ENCODE data around the gene SCNN1A.

- no peak for TF ChIP-seq CTCF (conservative IDR thresholded peaks at IDR 0.05; ENCODE audit: low read length)
- no peak for TF ChIP-seq EZH2phosphoT487 (IDR thresholded peaks at IDR 0.05; ENCODE audit: borderline replicate concordance, low read depth, low read length)
Measured at GRCh38 chr12:6386491-6386890, 11.1 kb upstream of the SCNN1A start.
